Measurements from ENCODE around the gene ACTL8.

ACTL8 gene

DNA sequence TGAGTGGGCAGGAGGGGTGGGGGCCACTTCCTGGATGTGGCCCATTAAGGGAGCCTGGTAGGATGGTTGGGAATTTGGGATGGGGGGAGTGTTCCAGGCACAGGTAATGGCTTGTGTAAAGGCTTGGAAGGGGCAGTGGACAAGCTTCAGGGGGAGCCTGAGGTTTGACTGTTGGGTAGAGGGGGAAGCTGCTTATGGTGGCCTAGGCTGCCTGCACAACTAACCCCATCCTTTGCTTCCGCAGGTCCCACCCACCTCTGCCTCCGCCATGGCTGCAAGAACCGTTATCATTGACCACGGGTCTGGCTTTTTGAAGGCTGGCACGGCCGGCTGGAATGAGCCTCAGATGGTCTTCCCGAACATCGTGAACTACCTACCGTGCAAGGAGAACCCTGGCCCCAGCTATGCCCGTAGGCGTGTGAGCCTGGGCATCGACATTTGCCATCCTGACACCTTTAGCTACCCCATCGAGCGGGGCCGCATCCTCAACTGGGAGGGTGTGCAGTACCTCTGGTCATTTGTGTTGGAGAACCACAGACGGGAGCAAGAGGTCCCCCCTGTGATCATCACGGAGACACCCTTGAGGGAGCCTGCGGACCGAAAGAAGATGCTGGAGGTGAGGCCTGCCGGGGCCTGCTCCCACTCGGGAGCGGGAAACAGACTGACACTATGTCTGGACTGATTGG, 67.8 kb downstream of the ACTL8 start:
- H3K4me1 Mint-ChIP-seq, result no peaks in the 10 kb centered on the region
- no peak overlapping the region for H3K4me3 Mint-ChIP-seq
- no peaks in the 10 kb centered on the region for H3K9me3 Mint-ChIP-seq
- no peak overlapping the region for H3K27ac Mint-ChIP-seq
- CTCF ChIA-PET, result no interaction called here
- H3K27me3 Mint-ChIP-seq, result peaks cover 6% of the 10 kb centered on the region
- no peaks in the 10 kb centered on the region for H3K36me3 Mint-ChIP-seq
- DNase-seq, result no peak

GRCh38 chr1:17825273-17826164, 70.4 kb downstream of the ACTL8 start:
- no peaks in the 10 kb centered on the region for H3K9me3 Mint-ChIP-seq
- H3K27ac Mint-ChIP-seq, result no peak overlapping the region
- H3K4me3 Mint-ChIP-seq, result no peak overlapping the region
- no peaks in the 10 kb centered on the region for H3K36me3 Mint-ChIP-seq
- CTCF ChIA-PET, result interaction anchor here (1.0 to 1.7 kb wide), 2 partner anchors 10 to 163 kb away, joined by 3 read pairs; no protein-coding TSS in a partner anchor
- no peak for DNase-seq
- H3K4me1 Mint-ChIP-seq, result no peaks in the 10 kb centered on the region
- H3K27me3 Mint-ChIP-seq, result peaks cover 6% of the 10 kb centered on the region

DNA sequence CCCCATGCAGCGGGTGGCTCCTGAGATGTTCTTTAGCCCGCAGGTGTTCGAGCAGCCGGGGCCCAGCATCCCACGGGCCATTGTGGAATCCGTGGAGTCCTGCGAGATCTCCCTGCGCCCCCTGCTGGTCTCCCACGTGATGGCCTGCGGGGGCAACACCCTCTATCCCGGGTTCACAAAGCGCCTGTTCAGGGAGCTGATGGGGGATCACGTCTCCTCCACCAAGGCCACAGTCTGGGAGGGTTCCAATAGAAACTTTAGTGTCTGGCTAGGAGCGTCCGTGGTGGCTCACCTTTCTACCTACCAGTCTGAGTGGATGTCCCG, 71.0 kb downstream of the ACTL8 start:
- Mint-ChIP-seq H3K27ac (no peak overlapping the region), H3K4me3 (no peak overlapping the region), H3K4me1 (no peaks in the 10 kb centered on the region), H3K36me3 (no peaks in the 10 kb centered on the region), H3K27me3 (peaks cover 6% of the 10 kb centered on the region), H3K9me3 (no peaks in the 10 kb centered on the region)
- peak; percentile 43 for DNase-seq
- CTCF ChIA-PET, result interaction anchor here (1.3 to 1.7 kb wide), 2 partner anchors 10 to 165 kb away, joined by 3 to 4 read pairs; no protein-coding TSS in a partner anchor

GRCh38 chr1:17828991-17829390, 73.9 kb downstream of the ACTL8 start:
- Mint-ChIP-seq H3K4me3 (no peak overlapping the region), H3K36me3 (no peaks in the 10 kb centered on the region), H3K27ac (no peak overlapping the region), H3K9me3 (no peaks in the 10 kb centered on the region), H3K27me3 (peaks cover 10% of the 10 kb centered on the region), H3K4me1 (no peaks in the 10 kb centered on the region)
- CTCF ChIA-PET, result no interaction called here
- no peak for DNase-seq

DNA sequence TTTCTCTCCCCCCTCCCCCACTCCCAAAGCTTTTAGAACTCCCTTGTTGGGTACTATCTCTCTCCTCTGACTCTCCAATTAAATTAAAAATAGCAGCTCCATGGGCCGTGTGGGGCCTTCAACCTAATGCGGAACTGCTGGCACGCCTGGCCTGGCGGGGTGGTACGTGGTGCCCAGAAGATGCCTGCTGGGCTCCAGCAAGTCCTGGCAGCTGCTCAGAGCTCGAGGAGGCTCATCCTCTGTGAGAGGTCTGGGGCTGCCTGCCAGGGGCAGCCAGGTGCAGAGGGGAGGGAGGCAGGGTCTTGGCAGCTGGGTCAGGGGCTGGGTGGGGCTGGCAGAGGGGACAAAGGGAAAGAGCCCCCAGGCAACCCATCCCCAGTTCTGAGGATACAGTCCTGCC, 74.4 kb downstream of the ACTL8 start:
- no peaks in the 10 kb centered on the region for H3K4me1 Mint-ChIP-seq
- H3K4me3 Mint-ChIP-seq, result no peak overlapping the region
- CTCF ChIA-PET, result no interaction called here
- no peaks in the 10 kb centered on the region for H3K9me3 Mint-ChIP-seq
- H3K27me3 Mint-ChIP-seq, result peaks cover 10% of the 10 kb centered on the region
- H3K27ac Mint-ChIP-seq, result no peak overlapping the region
- no peaks in the 10 kb centered on the region for H3K36me3 Mint-ChIP-seq
- no peak for DNase-seq

GRCh38 chr1:17831597-17831996, 76.5 kb downstream of the ACTL8 start:
- CTCF ChIA-PET, result no interaction called here
- peaks cover 4% of the 10 kb centered on the region for H3K27me3 Mint-ChIP-seq
- no peaks in the 10 kb centered on the region for H3K9me3 Mint-ChIP-seq

GRCh38 chr1:17833661-17834501, 78.7 kb downstream of the ACTL8 start:
- CTCF ChIA-PET, result no interaction called here
- Mint-ChIP-seq H3K9me3 (no peaks in the 10 kb centered on the region), H3K27ac (no peak overlapping the region), H3K4me3 (no peak overlapping the region), H3K27me3 (peaks cover 4% of the 10 kb centered on the region), H3K36me3 (no peaks in the 10 kb centered on the region), H3K4me1 (no peaks in the 10 kb centered on the region)
- DNase-seq, result no peak

More at GRCh38 chr1:17831597-17831996, 76.5 kb downstream of the ACTL8 start:
- DNase-seq, result peak; percentile 46
- Mint-ChIP-seq H3K4me1 (no peaks in the 10 kb centered on the region), H3K36me3 (no peaks in the 10 kb centered on the region), H3K4me3 (no peak overlapping the region), H3K27ac (no peak overlapping the region)

- CTCF ChIA-PET, result no interaction called here
- H3K27me3 Mint-ChIP-seq, result peaks cover 4% of the 10 kb centered on the region
- no peaks in the 10 kb centered on the region for H3K36me3 Mint-ChIP-seq
- no peaks in the 10 kb centered on the region for H3K4me1 Mint-ChIP-seq
- no peaks in the 10 kb centered on the region for H3K9me3 Mint-ChIP-seq
- no peak overlapping the region for H3K4me3 Mint-ChIP-seq
- no peak overlapping the region for H3K27ac Mint-ChIP-seq
- DNase-seq, result no peak
Observed at GRCh38 chr1:17834561-17835100, 79.5 kb downstream of the ACTL8 start.

GRCh38 chr1:17837233-17838030, 82.3 kb downstream of the ACTL8 start:
- CTCF ChIA-PET, result no interaction called here
- Mint-ChIP-seq H3K36me3 (no peaks in the 10 kb centered on the region), H3K4me3 (no peak overlapping the region), H3K27ac (no peak overlapping the region), H3K27me3 (peaks cover 4% of the 10 kb centered on the region), H3K4me1 (no peaks in the 10 kb centered on the region), H3K9me3 (no peaks in the 10 kb centered on the region)
- no peak for DNase-seq

- Mint-ChIP-seq H3K9me3 (no peaks in the 10 kb centered on the region), H3K27ac (no peak overlapping the region), H3K27me3 (no peaks in the 10 kb centered on the region), H3K4me1 (no peaks in the 10 kb centered on the region), H3K36me3 (no peaks in the 10 kb centered on the region), H3K4me3 (no peak overlapping the region)
- DNase-seq, result no peak
- CTCF ChIA-PET, result no interaction called here
Observed at GRCh38 chr1:17839641-17840196, 84.6 kb downstream of the ACTL8 start.

GRCh38 chr1:17841944-17842343, 86.8 kb downstream of the ACTL8 start:
- no peak for DNase-seq
- CTCF ChIA-PET, result no interaction called here
- Mint-ChIP-seq H3K36me3 (no peaks in the 10 kb centered on the region), H3K4me1 (no peaks in the 10 kb centered on the region), H3K27ac (no peak overlapping the region), H3K4me3 (no peak overlapping the region), H3K27me3 (no peaks in the 10 kb centered on the region), H3K9me3 (no peaks in the 10 kb centered on the region)

DNA sequence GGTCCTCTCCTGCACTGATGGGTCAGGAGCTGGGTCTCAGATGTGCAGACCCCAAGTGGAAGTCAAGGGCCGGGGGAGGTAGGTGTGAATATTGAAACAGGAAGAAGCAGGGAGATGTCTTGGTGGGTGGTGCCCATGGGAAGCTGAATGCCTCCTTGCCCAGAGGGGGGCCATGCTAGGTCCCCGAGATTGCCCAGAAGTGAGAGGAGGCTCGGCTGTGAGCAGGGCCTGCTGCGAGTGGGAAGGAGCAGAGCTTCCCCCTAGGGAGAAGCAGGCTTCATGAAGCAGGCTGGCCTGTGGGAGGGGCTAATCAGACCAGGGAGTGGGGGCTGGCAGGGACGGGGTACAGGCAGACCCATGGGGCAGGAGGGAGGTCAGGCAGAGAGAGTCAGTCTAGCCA, 87.6 kb downstream of the ACTL8 start:
- H3K36me3 Mint-ChIP-seq, result no peaks in the 10 kb centered on the region
- DNase-seq, result no peak
- no peak overlapping the region for H3K4me3 Mint-ChIP-seq
- no peaks in the 10 kb centered on the region for H3K27me3 Mint-ChIP-seq
- no peaks in the 10 kb centered on the region for H3K9me3 Mint-ChIP-seq
- no peak overlapping the region for H3K27ac Mint-ChIP-seq
- no peaks in the 10 kb centered on the region for H3K4me1 Mint-ChIP-seq
- CTCF ChIA-PET, result no interaction called here

DNA sequence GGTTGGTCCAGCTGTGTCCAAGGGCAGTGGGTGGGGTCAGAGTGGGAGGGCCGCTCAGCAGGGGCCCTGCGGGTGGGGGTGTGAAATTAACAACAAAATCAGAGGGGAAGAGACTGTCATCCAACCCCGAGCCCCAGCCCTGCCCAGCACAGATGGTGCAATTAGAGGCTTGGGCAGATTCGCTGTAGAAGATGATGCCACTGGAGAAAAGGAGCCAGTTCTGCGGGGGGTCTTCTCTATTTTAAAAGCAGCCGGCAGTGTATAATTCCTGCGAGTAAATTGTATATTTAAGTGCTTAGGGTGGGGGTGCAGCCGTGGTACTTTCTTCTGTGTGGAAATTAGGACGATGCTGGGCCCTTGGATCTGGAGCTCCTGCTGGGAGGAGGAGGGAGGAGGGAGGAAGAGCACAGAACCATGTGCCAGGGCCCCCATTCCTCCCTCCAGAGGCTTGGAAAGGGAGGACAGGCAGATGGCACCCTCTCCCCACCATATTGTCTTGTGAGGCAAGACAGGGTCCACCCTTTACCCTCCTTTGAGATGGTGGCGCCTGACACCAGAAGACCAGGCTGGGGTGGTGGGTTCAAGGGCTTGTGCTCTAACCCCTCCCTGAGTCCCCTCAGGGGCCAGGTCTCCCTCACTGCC, 89.2 kb downstream of the ACTL8 start:
- H3K4me3 Mint-ChIP-seq, result no peak overlapping the region
- DNase-seq, result no peak
- no peaks in the 10 kb centered on the region for H3K36me3 Mint-ChIP-seq
- no peak overlapping the region for H3K27ac Mint-ChIP-seq
- no peaks in the 10 kb centered on the region for H3K27me3 Mint-ChIP-seq
- H3K4me1 Mint-ChIP-seq, result no peaks in the 10 kb centered on the region
- no peaks in the 10 kb centered on the region for H3K9me3 Mint-ChIP-seq
- CTCF ChIA-PET, result no interaction called here

All from activated naive CD4-positive, alpha-beta T cell treated with anti-CD3 and anti-CD28 coated beads, Interleukin-2, amount 10 ng/mL, durations not matched to agents 7 days and 5 days (primary cell).